ACC112 (cell line): Measurements from ENCODE around the gene CASQ2.

Experiments used
- H2AFZ ChIP-seq: fragments of 200-600 bp; sonication (generic); one replicate; pipeline ENCODE4 v1.6.0; 2017; ENCODE audit warnings: antibody characterized with exemption, low read length; ENCODE audit not compliant: unreplicated experiment
- H3K27ac ChIP-seq: fragments of 200-600 bp; sonication (generic); 2 replicates; pipeline ENCODE4 v1.5.1; 2014; ENCODE audit warnings: low read depth, mild to moderate bottlenecking, antibody characterized with exemption, low read length, moderate library complexity
- H3K27me3 ChIP-seq: fragments of 200-600 bp; sonication (generic); 2 replicates; pipeline ENCODE4 v1.6.1; 2014; ENCODE audit warnings: mild to moderate bottlenecking, antibody characterized with exemption, low read length, moderate library complexity, mixed read lengths; ENCODE audit not compliant: insufficient read depth
- H3K36me3 ChIP-seq: fragments of 200-600 bp; sonication (generic); 2 replicates; pipeline ENCODE4 v1.6.1; 2016; ENCODE audit warnings: mild to moderate bottlenecking, antibody characterized with exemption, low read length, moderate library complexity, mixed read lengths; ENCODE audit not compliant: insufficient read depth
- H3K4me1 ChIP-seq: fragments of 200-600 bp; sonication (generic); one replicate; pipeline ENCODE4 v1.6.1; 2016; ENCODE audit warnings: low read length, mixed read lengths; ENCODE audit not compliant: insufficient read depth, unreplicated experiment, control insufficient read depth
- H3K4me3 ChIP-seq: fragments of 200-600 bp; sonication (generic); 2 replicates; pipeline ENCODE4 v1.5.1; 2014; ENCODE audit warnings: mild to moderate bottlenecking, low read depth, low read length
- H3K79me2 ChIP-seq: fragments of 200-600 bp; sonication (generic); one replicate; pipeline ENCODE4 v1.6.0; 2016; ENCODE audit warnings: low read length; ENCODE audit not compliant: control insufficient read depth, unreplicated experiment, insufficient read depth

CASQ2 gene

GRCh38 chr1:115665319-115666096 is 103.0 kb downstream of the CASQ2 start:
- Histone ChIP-seq H3K4me1 (peaks cover 19% of the 10 kb centered on the region), H3K4me3 (no peak overlapping the region), H3K27me3 (no peaks in the 10 kb centered on the region), H3K27ac (no peak overlapping the region), H3K36me3 (peaks cover 55% of the 10 kb centered on the region), H2AFZ (no peak overlapping the region), H3K79me2 (no peaks in the 10 kb centered on the region)

- H3K27me3 ChIP-seq, result no peaks in the 10 kb centered on the region
- H3K36me3 ChIP-seq, result peaks cover 37% of the 10 kb centered on the region
- H3K27ac ChIP-seq, result no peak overlapping the region
- no peak overlapping the region for H3K4me3 ChIP-seq
- no peak overlapping the region for H2AFZ ChIP-seq
- no peaks in the 10 kb centered on the region for H3K4me1 ChIP-seq
- no peaks in the 10 kb centered on the region for H3K79me2 ChIP-seq
Observed at GRCh38 chr1:115661157-115661556, 107.4 kb downstream of the CASQ2 start.

GRCh38 chr1:115660151-115660550 is 108.4 kb downstream of the CASQ2 start:
- Histone ChIP-seq H3K27me3 (no peaks in the 10 kb centered on the region), H3K79me2 (no peaks in the 10 kb centered on the region), H3K27ac (no peak overlapping the region), H3K36me3 (peaks cover 27% of the 10 kb centered on the region), H3K4me3 (no peak overlapping the region), H2AFZ (no peak overlapping the region), H3K4me1 (no peaks in the 10 kb centered on the region)

DNA sequence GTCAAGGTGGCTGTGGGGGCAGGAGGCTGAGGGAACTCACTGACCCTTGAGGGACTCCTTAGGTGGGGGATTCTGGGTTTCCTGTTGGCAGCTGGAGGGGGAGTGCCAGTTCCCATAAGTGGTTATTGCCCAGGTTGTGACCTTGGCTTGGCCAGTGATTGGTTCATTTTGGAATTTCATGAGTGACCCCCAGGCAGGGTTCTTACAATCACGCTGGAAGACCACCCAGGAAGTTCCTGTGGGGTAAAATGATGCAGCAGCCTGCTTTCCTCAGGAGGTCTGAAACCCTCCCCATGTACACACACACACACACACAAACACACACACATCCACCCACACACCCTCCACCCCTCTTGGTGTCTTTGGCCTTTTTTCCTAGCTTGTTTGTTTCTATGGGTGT is 109.9 kb downstream of the CASQ2 start:
- H3K4me1 ChIP-seq, result no peaks in the 10 kb centered on the region
- H3K4me3 ChIP-seq, result no peak overlapping the region

GRCh38 chr1:115656461-115657077 is 111.9 kb downstream of the CASQ2 start:
- H3K4me1 ChIP-seq, result no peaks in the 10 kb centered on the region
- H3K36me3 ChIP-seq, result peaks cover 11% of the 10 kb centered on the region
- H3K4me3 ChIP-seq, result no peak overlapping the region
- H3K27ac ChIP-seq, result no peak overlapping the region
- no peak overlapping the region for H2AFZ ChIP-seq
- H3K79me2 ChIP-seq, result peaks cover 4% of the 10 kb centered on the region
- H3K27me3 ChIP-seq, result no peaks in the 10 kb centered on the region

More for the DNA sequence above, 109.9 kb downstream of the CASQ2 start:
- no peak overlapping the region for H2AFZ ChIP-seq
- H3K79me2 ChIP-seq, result no peaks in the 10 kb centered on the region
- H3K27me3 ChIP-seq, result no peaks in the 10 kb centered on the region
- H3K27ac ChIP-seq, result no peak overlapping the region
- H3K36me3 ChIP-seq, result peaks cover 13% of the 10 kb centered on the region

DNA sequence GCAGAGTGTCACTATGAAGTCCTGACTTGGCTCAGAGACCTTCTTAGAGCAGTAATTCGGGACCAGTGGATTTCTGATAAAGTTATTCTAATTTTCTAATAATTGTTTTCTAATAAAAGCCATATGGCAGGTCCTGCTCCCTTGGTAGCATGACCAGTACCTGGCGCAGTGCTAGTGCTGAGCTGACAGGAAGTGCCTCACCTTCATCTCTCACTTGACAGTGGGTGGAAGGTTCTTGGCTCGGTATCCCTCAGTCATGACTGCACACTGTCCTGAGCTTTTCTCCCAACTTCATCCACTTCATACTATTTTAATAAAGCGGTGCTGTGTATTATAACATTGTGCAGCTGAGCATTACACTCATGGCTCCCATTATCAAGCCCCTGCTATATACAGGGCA is 112.6 kb downstream of the CASQ2 start:
- Histone ChIP-seq H3K27ac (no peak overlapping the region), H3K79me2 (peaks cover 9% of the 10 kb centered on the region), H3K27me3 (no peaks in the 10 kb centered on the region), H3K36me3 (peaks cover 11% of the 10 kb centered on the region), H2AFZ (no peak overlapping the region), H3K4me3 (no peak overlapping the region), H3K4me1 (no peaks in the 10 kb centered on the region)

DNA sequence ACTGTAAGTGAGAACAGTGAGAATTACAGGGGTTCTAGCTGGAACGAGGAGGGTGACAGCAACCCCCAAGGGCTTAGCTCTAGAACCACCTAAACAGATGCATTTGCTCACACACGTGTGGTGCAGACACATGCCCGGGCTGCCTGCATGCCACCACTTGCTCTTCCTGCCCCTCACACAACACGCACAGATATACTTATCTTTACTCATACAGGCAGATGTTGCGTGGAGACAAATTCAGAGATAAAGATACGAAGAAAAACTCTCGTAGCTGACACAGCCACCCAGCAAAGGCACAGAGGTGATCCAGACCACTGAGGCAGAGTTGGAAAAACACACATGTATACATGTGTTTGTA is 113.2 kb downstream of the CASQ2 start:
- no peaks in the 10 kb centered on the region for H3K27me3 ChIP-seq
- no peak overlapping the region for H2AFZ ChIP-seq
- peaks cover 11% of the 10 kb centered on the region for H3K36me3 ChIP-seq
- no peaks in the 10 kb centered on the region for H3K4me1 ChIP-seq
- peaks cover 11% of the 10 kb centered on the region for H3K79me2 ChIP-seq
- H3K27ac ChIP-seq, result no peak overlapping the region
- H3K4me3 ChIP-seq, result no peak overlapping the region

DNA sequence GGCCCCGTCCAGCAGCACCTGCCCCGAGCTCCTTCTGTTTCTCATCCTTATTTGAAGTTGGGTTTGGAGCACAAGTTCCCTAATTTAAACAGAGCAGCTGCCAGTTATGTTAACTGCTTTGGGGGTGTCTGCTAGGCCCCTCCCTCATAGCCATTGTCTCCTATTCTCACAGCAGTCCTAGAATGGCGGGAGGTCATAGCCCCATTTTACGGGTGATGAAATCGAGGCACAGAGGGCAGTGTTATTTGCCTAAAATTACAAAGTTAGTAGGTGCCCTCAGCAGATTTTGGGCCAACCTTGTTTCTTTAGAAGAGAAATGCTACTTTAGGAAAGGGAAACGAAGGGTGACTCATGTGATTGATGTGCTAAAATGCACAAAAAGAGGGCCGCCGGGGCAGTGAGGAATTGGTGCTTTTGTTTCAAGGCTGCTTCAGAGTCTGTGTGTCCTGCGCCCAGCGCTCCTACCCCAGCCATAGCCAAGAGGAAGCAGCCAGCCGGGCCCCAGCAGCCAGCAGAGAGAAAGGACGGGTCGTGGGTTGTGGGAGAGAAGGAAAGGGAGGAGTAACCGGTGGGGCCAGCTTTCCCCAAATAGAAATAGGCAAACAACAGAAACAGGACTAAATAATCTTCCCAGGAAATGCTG is 113.7 kb downstream of the CASQ2 start:
- H3K4me1 ChIP-seq, result peaks cover 4% of the 10 kb centered on the region

GRCh38 chr1:115654125-115654524 is 114.4 kb downstream of the CASQ2 start:
- no peak overlapping the region for H3K4me3 ChIP-seq
- H3K36me3 ChIP-seq, result peaks cover 11% of the 10 kb centered on the region
- no peak overlapping the region for H3K27ac ChIP-seq
- peaks cover 22% of the 10 kb centered on the region for H3K79me2 ChIP-seq
- H2AFZ ChIP-seq, result no peak overlapping the region
- no peaks in the 10 kb centered on the region for H3K27me3 ChIP-seq
- peaks cover 6% of the 10 kb centered on the region for H3K4me1 ChIP-seq

More for the DNA sequence above, 113.7 kb downstream of the CASQ2 start:
- H3K27me3 ChIP-seq, result no peaks in the 10 kb centered on the region
- H3K36me3 ChIP-seq, result peaks cover 11% of the 10 kb centered on the region
- H3K27ac ChIP-seq, result no peak overlapping the region
- no peak overlapping the region for H2AFZ ChIP-seq
- peaks cover 15% of the 10 kb centered on the region for H3K79me2 ChIP-seq
- H3K4me3 ChIP-seq, result no peak overlapping the region

GRCh38 chr1:115652236-115652788 is 116.2 kb downstream of the CASQ2 start:
- Histone ChIP-seq H3K27me3 (no peaks in the 10 kb centered on the region), H3K36me3 (peaks cover 11% of the 10 kb centered on the region), H3K4me1 (peaks cover 9% of the 10 kb centered on the region), H3K79me2 (peaks cover 39% of the 10 kb centered on the region), H3K27ac (no peak overlapping the region), H2AFZ (no peak overlapping the region), H3K4me3 (no peak overlapping the region)
